Central memory CD8-positive, alpha-beta T cell (primary cell): ENCODE results near the gene ZBTB16.
A peak's percentile ranks its signal among the peaks of the same experiment; 100 is the strongest.

ENCODE experiments used
- ATAC-seq: fragments of 150-1000 bp; cut with Tn5 transposase; replicated peaks from 2 replicates; pipeline ENCODE4 v1.10.0; 2022; ENCODE audit warnings: mild to moderate bottlenecking, moderate FRiP score, moderate number of reproducible peaks; ENCODE audit not compliant: poor library complexity, severe bottlenecking; ENCODE audit errors: extremely low read depth
- DNase-seq, 2 donors: peaks; one replicate each; pipeline ENCODE4 v3.0.0; 2021; ENCODE audit warnings: low spot score in 2 of 2
- H3K27ac Mint-ChIP-seq: one replicate; pipeline ENCODE4 v1.8.0; 2022; ENCODE audit warnings: low read depth, mild to moderate bottlenecking, moderate library complexity, mixed read lengths
- H3K27me3 Mint-ChIP-seq: one replicate; pipeline ENCODE4 v1.8.0; 2022; ENCODE audit warnings: mixed read lengths
- H3K36me3 Mint-ChIP-seq: one replicate; pipeline ENCODE4 v1.8.0; 2022; ENCODE audit warnings: mild to moderate bottlenecking, moderate library complexity, mixed read lengths; ENCODE audit not compliant: insufficient read depth
- H3K4me1 Mint-ChIP-seq: one replicate; pipeline ENCODE4 v1.8.0; 2022; ENCODE audit warnings: mixed read lengths
- H3K4me3 Mint-ChIP-seq: one replicate; pipeline ENCODE4 v1.8.0; 2022; ENCODE audit warnings: mild to moderate bottlenecking, moderate library complexity, mixed read lengths
- H3K9me3 Mint-ChIP-seq: one replicate; pipeline ENCODE4 v1.8.0; 2022; ENCODE audit warnings: mixed read lengths

The ZBTB16 gene

GRCh38 chr11:114160894-114161293, 101.4 kb downstream of the ZBTB16 start:
- no peaks in the 10 kb centered on the region for H3K27me3 Mint-ChIP-seq
- peaks cover 8% of the 10 kb centered on the region for H3K36me3 Mint-ChIP-seq
- peaks cover 75% of the 10 kb centered on the region for H3K4me1 Mint-ChIP-seq
- H3K4me3 Mint-ChIP-seq, result no peak overlapping the region
- no peaks in the 10 kb centered on the region for H3K9me3 Mint-ChIP-seq
- H3K27ac Mint-ChIP-seq, result peak overlapping the region; percentile 90
- ATAC-seq, result no peak
- no peak for DNase-seq

- H3K27ac Mint-ChIP-seq, result peak overlapping the region; percentile 47
- H3K9me3 Mint-ChIP-seq, result no peaks in the 10 kb centered on the region
- H3K4me1 Mint-ChIP-seq, result peaks cover 81% of the 10 kb centered on the region
- ATAC-seq (no peak), DNase-seq (no peak)
- H3K4me3 Mint-ChIP-seq, result no peak overlapping the region
- H3K36me3 Mint-ChIP-seq, result peaks cover 8% of the 10 kb centered on the region
- H3K27me3 Mint-ChIP-seq, result no peaks in the 10 kb centered on the region
Observed at GRCh38 chr11:114161486-114162250, 102.2 kb downstream of the ZBTB16 start.

GRCh38 chr11:114162719-114163123, 103.2 kb downstream of the ZBTB16 start:
- Mint-ChIP-seq H3K36me3 (peaks cover 8% of the 10 kb centered on the region), H3K27me3 (no peaks in the 10 kb centered on the region), H3K4me3 (no peak overlapping the region), H3K27ac (no peak overlapping the region), H3K4me1 (peaks cover 82% of the 10 kb centered on the region), H3K9me3 (no peaks in the 10 kb centered on the region)
- ATAC-seq (no peak), DNase-seq (no peak)

- ATAC-seq, result no peak
- no peaks in the 10 kb centered on the region for H3K9me3 Mint-ChIP-seq
- DNase-seq, result no peak
- H3K27ac Mint-ChIP-seq, result no peak overlapping the region
- H3K36me3 Mint-ChIP-seq, result peaks cover 8% of the 10 kb centered on the region
- H3K27me3 Mint-ChIP-seq, result no peaks in the 10 kb centered on the region
- H3K4me1 Mint-ChIP-seq, result peaks cover 82% of the 10 kb centered on the region
- no peak overlapping the region for H3K4me3 Mint-ChIP-seq
Observed at GRCh38 chr11:114163229-114163631, 103.7 kb downstream of the ZBTB16 start.

GRCh38 chr11:114163830-114164401, 104.4 kb downstream of the ZBTB16 start:
- no peaks in the 10 kb centered on the region for H3K9me3 Mint-ChIP-seq
- no peak overlapping the region for H3K4me3 Mint-ChIP-seq
- ATAC-seq (no peak), DNase-seq (no peak)
- peaks cover 85% of the 10 kb centered on the region for H3K4me1 Mint-ChIP-seq
- no peak overlapping the region for H3K27ac Mint-ChIP-seq
- peaks cover 5% of the 10 kb centered on the region for H3K36me3 Mint-ChIP-seq
- H3K27me3 Mint-ChIP-seq, result no peaks in the 10 kb centered on the region

GRCh38 chr11:114164546-114164945, 105.0 kb downstream of the ZBTB16 start:
- Mint-ChIP-seq H3K4me3 (no peak overlapping the region), H3K9me3 (no peaks in the 10 kb centered on the region), H3K4me1 (peaks cover 85% of the 10 kb centered on the region), H3K27me3 (no peaks in the 10 kb centered on the region), H3K27ac (no peak overlapping the region), H3K36me3 (peaks cover 5% of the 10 kb centered on the region)
- no peak for ATAC-seq
- DNase-seq, result no peak

GRCh38 chr11:114165326-114166230, 106.1 kb downstream of the ZBTB16 start:
- ATAC-seq, result no peak

GRCh38 chr11:114166362-114166761, 106.9 kb downstream of the ZBTB16 start:
- Mint-ChIP-seq H3K27ac (peak overlapping the region; percentile 33), H3K27me3 (no peaks in the 10 kb centered on the region), H3K4me1 (peaks cover 74% of the 10 kb centered on the region), H3K36me3 (no peaks in the 10 kb centered on the region), H3K4me3 (peak overlapping the region; percentile 42), H3K9me3 (no peaks in the 10 kb centered on the region)
- ATAC-seq (no peak), DNase-seq (no peak)

More at GRCh38 chr11:114165326-114166230, 106.1 kb downstream of the ZBTB16 start:
- Mint-ChIP-seq H3K27me3 (no peaks in the 10 kb centered on the region), H3K9me3 (no peaks in the 10 kb centered on the region), H3K27ac (no peak overlapping the region), H3K36me3 (no peaks in the 10 kb centered on the region), H3K4me3 (no peak overlapping the region), H3K4me1 (peaks cover 78% of the 10 kb centered on the region)
- DNase-seq, result no peak

DNA sequence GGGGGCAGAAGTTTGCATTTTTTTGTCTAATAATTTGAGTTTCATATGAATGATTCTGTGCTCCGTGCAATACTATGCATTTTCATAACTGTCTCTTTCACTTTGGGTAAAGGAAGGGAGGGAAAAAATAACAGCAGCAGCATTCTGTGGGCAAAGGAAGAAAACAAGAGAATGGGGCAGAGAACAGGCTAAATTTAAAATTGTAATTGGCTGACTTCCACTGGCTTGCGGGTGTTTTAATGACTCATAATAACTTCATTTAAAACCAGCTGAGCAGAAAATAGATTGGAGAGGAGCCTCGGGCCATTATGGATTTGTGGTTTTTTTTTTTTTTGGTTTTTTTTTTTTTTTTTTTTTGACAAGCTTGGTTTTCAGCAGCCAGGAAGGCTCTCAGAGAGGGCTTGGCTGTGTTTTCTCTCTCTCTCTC, 107.4 kb downstream of the ZBTB16 start:
- no peaks in the 10 kb centered on the region for H3K9me3 Mint-ChIP-seq
- peak overlapping the region; percentile 33 for H3K27ac Mint-ChIP-seq
- H3K27me3 Mint-ChIP-seq, result no peaks in the 10 kb centered on the region
- no peaks in the 10 kb centered on the region for H3K36me3 Mint-ChIP-seq
- H3K4me3 Mint-ChIP-seq, result peak overlapping the region; percentile 42
- H3K4me1 Mint-ChIP-seq, result peaks cover 74% of the 10 kb centered on the region
- no peak for DNase-seq
- peak; percentile 67 for ATAC-seq

DNA sequence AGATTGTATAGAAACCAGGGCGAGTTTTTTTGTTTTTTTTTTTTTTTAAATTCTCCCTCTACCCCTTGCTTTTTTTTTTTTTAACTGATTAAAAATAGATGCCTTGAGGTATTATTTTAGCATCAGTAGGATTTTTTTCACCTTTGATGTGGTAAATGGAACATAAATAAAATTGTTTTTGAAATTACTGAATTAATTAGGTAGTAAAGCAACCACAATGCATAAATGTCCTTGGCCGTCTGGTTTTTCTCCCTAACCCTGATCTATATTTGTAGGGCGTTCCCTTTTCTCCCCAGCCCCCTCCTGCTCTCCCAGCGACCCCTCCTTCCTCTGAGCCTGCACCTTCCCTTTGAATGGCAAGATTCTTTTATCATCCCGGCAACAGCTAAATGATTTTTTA, 107.8 kb downstream of the ZBTB16 start:
- peak overlapping the region; percentile 33 for H3K27ac Mint-ChIP-seq
- H3K9me3 Mint-ChIP-seq, result no peaks in the 10 kb centered on the region
- no peaks in the 10 kb centered on the region for H3K27me3 Mint-ChIP-seq
- peak overlapping the region; percentile 36 for H3K4me3 Mint-ChIP-seq
- DNase-seq (no peak), ATAC-seq (no peak)
- no peaks in the 10 kb centered on the region for H3K36me3 Mint-ChIP-seq
- H3K4me1 Mint-ChIP-seq, result peaks cover 77% of the 10 kb centered on the region

DNA sequence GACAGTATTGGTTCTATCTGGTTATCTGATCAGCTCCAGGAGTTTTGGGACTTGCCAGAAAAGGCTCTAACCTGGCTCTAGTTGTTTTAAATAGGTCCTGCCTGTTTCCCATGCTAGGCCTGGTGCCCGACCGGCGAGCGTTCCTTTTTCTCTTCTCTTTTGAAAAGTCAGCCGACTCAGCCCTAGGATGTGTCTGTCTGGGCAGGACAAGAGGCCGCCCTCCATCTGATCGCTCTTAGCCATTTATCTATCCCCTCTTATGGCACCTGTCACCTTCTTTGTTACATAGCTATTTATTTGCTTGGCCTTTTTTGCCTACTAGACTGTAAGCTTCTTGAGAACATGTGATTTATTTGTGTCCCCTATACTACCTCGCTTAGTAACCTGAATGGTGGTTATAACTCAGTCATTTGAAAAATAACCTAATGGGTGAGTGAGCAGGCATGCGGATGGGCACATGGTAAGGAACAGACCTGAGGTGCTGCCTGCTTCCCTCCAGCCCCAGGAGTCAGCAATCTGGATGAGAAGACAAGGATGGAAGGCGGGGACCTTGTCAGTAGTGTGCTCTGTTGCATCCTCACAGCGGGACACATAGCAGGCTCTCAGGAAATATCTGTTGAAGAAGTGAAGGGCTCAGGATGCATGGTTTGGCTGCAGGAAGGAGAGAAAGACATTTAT, 108.4 kb downstream of the ZBTB16 start:
- peaks cover 78% of the 10 kb centered on the region for H3K4me1 Mint-ChIP-seq
- no peaks in the 10 kb centered on the region for H3K36me3 Mint-ChIP-seq
- peak overlapping the region; percentile 33 for H3K27ac Mint-ChIP-seq
- peak overlapping the region; percentile 36 for H3K4me3 Mint-ChIP-seq
- ATAC-seq (no peak), DNase-seq (no peak)
- H3K9me3 Mint-ChIP-seq, result no peaks in the 10 kb centered on the region
- H3K27me3 Mint-ChIP-seq, result no peaks in the 10 kb centered on the region

- peaks cover 81% of the 10 kb centered on the region for H3K4me1 Mint-ChIP-seq
- no peaks in the 10 kb centered on the region for H3K9me3 Mint-ChIP-seq
- H3K36me3 Mint-ChIP-seq, result no peaks in the 10 kb centered on the region
- H3K27me3 Mint-ChIP-seq, result no peaks in the 10 kb centered on the region
- no peak for DNase-seq
- peak overlapping the region; percentile 36 for H3K4me3 Mint-ChIP-seq
- H3K27ac Mint-ChIP-seq, result no peak overlapping the region
- ATAC-seq, result no peak
Observed at GRCh38 chr11:114168691-114169090, 109.2 kb downstream of the ZBTB16 start.
